ENCODE measurements around the gene UBASH3A.

Gene UBASH3A

GRCh38 chr21:42432695-42433094 is 29.0 kb downstream of the UBASH3A start:
- DNase-seq: no peak

DNA sequence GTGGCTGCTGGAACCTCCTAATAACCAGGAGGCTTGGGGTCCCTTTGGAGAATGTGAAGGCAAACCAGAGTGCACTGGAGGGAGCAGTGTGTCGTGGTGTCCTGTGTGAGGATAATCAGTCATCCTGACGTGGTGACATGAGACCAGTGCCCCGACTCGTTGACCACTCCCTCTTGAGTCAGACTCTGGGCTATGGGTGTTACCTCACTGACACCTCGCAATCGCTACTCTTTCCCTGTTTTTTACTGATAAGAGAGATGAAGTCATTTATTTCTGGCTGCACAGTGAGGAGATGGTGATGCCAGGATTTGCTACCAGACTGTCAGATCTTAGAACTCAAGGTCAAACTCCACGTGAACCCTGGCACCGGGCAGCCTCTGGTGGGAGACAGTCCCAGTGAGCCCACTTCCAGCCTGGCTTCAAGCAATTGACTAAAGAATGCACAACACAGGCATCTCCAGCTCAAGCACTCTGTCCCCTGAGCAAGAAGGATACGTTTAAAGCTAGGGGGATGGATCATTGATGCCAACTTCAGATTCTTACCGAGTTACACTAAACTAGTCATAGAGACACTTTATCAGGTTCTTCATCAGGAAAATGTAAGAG is 30.3 kb downstream of the UBASH3A start:
- no peak for DNase-seq

- no peak for DNase-seq
Observed at GRCh38 chr21:42434884-42435283, 31.2 kb downstream of the UBASH3A start.

DNA sequence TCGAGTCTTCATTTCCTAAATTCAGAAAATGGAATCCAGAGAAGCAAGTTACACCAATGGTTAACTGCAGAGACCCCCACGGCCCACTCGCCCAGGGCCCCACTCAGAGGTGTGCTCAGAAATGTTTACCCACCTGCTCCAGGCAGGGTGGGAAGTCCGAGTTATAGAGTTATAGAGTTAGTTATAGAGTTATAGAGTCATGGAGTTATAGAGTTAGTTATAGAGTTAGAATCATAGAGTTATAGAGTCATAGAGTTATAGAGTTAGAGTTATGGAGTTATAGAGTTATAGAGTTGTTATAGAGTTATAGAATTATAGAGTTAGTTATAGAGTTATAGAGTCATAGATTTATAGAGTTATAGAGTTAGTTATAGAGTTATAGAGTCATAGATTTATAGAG is 31.7 kb downstream of the UBASH3A start:
- no peak for DNase-seq

DNA sequence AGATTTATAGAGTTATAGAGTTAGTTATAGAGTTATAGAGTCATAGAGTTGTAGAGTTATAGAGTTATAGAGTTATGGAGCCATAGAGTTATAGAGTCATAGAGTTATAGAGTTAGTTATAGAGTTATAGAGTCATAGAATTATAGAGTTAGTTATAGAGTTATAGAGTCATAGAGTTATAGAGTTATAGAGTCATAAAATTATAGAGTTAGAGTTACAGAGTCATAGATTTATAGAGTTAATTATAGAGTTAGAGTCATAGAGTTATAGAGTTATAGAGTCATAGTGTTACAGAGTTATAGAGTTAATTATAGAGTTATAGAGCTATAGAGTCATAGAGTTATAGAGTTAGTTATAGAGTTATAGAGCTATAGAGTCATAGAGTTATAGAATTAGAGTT is 32.1 kb downstream of the UBASH3A start:
- DNase-seq: no peak

DNA sequence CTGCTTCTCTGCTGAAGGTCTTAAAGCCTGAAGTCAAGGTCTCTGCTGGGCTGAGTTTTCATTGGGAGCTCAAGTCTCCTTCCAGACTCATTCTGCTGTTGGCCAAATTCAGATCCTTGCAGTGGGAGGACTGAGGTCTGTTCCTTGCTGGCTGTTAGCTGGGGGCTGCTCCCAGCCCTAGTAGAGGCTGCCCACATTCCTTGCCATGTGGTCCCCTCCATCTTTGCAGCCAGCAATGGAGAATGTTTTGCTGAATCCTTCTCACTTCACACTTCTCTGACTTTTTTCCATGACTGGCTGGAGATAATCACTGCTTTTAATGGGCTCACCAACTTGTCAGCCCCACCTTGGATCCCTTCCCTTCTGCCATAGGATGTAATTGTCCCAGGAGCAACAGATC is 33.2 kb downstream of the UBASH3A start:
- DNase-seq: no peak

GRCh38 chr21:42437786-42438185 is 34.1 kb downstream of the UBASH3A start:
- no peak for DNase-seq

DNA sequence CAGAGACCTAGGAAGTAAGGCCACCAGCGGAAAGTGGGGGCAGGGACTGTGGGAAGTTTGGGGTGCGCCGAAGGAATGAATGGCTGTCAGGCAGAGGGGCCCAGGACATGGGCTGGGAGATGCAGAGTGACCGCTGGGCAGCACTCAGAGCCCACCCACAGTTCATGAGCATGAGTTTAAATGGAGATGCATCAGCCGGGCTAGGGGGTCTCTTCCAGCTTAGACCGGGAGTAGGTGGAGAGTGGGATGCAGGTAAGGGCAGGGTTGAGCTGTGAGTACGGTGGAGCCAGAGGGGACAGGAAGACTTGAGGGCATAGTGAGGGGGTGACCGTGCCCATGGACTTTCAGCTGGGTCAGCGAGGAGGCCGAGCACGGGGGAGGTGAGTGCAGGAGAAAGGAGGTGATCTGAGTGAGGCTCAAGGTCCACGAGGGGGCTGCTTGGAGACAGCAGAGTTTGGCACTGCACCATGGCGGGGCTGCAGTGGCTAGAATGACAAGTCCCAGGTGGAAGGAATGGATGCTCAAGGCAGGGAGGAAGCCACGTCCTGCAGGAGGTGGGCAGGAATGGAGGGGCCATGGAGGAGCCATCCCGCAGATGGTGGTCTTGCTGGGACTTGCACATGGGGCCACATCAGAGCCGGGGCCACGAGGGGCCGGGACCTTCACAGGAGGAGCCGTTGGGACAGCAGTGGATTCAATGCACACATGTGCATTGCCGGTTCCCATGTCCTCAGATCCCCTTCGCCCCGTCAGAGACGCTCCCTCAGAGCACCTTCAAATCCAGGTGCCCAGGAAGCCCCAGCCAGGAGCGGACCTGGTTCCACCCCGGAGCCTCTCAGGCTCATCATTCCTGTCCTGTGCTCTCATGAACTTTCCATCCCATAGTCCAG is 34.9 kb downstream of the UBASH3A start:
- DNase-seq: no peak

- peak; percentile 42 for DNase-seq
Observed at GRCh38 chr21:42439284-42440186, 35.8 kb downstream of the UBASH3A start.

- no peak for DNase-seq
Observed at GRCh38 chr21:42440187-42440792, 36.6 kb downstream of the UBASH3A start.

GRCh38 chr21:42441963-42442362 is 38.3 kb downstream of the UBASH3A start:
- no peak for DNase-seq

- no peak for DNase-seq
Observed at GRCh38 chr21:42443181-42443785, 39.6 kb downstream of the UBASH3A start.

DNA sequence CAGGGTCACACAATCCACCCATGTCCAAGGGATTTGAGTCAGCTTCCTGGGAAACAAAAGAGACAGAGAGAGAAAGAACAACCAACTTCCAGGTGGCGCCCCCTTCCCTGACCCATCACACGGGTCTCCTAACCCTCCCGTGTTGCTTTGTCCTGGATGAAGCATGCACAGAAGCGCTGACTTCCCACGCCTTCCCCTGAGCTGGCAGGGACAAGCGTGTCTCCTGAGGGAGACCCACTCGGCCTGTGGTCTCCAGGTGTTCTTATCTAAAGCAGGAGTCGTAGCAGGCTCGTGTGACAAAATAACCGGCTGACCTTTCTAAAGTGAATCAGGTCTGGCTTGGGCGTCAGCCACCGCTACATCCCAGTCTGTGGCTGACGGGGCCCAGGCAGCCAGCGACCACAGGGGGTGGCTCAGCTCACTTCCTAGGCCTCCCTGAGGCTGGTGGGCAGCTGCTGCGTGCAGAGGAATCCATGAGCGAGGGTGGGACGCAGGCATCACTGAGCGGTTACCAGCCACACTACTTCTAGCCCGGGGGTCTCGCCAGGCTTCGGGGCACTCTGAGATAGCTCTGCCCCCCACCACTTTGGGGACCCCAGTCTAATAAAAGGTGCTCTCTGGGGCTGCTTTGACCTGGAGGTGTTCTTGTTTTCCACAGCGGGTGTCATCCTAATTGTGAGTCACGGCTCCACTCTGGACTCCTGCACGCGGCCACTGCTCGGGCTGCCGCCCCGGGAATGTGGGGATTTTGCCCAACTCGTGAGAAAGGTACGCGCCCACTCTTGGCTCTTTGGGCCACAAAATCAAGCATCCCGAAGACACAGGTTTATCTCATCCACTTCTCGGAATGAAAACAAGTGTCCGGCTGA is 40.4 kb downstream of the UBASH3A start:
- DNase-seq: no peak

DNA sequence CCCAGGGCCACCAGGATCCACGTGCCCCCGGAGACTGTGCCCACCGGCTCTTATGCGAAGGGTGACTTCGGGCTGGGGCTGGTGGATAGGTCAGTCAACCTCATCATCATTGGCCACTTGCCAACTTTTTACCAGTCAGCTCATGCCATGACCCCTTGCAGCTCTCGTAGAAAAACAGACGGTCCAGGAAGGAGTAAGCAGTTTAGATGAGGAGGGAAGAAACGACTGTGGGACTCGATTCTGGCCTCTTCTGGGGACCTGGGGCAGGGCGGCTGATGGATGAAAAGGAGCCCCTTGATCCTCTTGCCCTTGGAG is 41.0 kb downstream of the UBASH3A start:
- no peak for DNase-seq

DNA sequence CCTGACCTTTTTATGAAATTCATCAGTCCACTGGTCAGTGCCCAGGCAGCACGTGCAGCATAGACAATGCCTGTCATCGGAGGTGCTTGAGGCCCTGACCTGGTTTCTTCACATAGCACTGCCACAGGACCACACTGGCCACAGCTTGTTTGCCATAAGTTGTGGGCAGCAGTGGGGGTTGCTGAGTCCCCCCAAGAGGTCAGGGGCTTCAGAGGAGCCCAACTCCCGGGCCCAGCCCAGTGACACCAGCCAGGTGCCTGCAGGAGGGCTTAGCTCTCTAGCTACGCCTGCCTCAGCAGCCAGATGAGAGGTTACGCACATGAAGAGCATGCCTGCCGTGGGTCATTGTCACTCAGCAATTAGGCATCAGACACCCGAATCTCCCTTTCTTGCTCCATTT is 41.6 kb downstream of the UBASH3A start:
- DNase-seq: no peak

DNA sequence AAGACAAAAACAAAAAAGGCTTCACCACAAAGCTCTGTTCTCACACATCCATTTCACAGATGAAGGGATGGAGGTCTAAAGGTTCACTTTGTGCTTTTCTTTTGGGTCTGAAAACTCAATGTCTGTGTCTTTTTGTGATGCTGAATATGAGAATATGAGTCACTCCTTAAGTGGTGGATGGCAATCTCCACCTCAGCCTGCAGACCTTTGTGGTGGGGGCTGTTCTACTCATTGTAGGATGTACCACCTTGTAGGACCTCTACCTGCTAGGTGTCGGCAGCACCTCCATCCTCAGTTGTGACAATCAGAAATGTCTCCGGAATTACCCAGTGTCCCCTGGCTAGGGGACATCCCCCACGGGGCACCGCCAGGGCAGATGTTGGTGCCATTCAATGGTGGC is 42.8 kb downstream of the UBASH3A start:
- no peak for DNase-seq

DNA sequence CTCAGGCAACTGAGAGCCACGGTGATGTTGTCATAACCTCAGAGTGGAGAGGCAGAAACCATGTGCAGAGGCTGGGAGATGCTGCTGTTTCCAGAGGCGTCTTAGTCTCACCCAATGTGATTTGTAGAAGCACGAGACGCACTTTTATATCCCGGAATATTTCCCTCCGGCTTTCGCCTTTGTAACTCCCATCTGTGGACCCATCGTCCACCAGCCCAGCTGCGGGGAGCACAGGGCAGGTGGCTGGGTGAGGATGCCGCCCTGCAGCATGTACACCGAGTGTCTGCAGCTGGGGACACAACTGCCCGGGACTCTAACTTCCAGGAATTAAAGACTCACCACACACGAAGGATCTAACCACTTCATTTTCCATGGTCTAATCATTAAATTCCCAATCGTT is 43.5 kb downstream of the UBASH3A start:
- DNase-seq: no peak

GRCh38 chr21:42447732-42448131 is 44.0 kb downstream of the UBASH3A start:
- no peak for DNase-seq

- no peak for DNase-seq
Observed at GRCh38 chr21:42448686-42449085, 45.0 kb downstream of the UBASH3A start.

- DNase-seq: no peak
Observed at GRCh38 chr21:42451941-42452340, 48.2 kb downstream of the UBASH3A start.

GRCh38 chr21:42452401-42453223 is 48.9 kb downstream of the UBASH3A start:
- DNase-seq: no peak
